ENCODE data around the gene KCNMA1. TPM values are rescaled to one million over a fixed set of nuclear protein-coding genes. Genes with fewer than 3 reads are reported as not detected.

Gene KCNMA1
- total and polyA plus RNA-seq, 2 donors (not counting 1 experiment from before 2014, with no cell fraction given): 0.82 to 3.1 TPM

- ATAC-seq (ENCODE audit: low read depth): no peak
- CTCF ChIA-PET: interaction anchor here (1.8 kb wide), 1 partner anchor 10 kb away, joined by 4 read pairs; no protein-coding TSS in a partner anchor
These were observed 678.5 kb downstream of the KCNMA1 start for GRCh38 chr10:76959111-76959510.

DNA sequence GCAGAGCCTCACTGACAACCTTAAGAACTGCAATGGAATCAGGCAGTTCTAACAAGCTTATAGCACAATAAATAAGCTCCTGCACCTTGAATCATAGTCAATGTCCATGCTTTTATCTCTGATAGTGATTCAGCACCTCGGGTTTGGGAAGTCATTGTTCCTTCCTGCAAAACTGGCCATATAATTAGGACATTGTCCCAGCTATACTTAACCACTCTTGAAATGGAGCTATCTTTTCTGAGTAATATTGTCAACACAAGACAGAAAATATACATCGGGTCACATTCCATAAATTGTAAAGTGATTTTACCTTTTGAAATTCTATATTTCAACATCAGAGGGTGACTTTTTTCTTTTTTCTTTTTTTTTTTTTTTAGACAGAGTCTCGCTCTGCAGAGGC lies 682.8 kb downstream of the KCNMA1 start:
- H3K79me2 ChIP-seq (ENCODE audit: control insufficient read depth, insufficient read depth, low read length): no peaks in the 10 kb centered on the region
- H3K4me1 ChIP-seq (ENCODE audit: control insufficient read depth in 2 of 2, insufficient read depth in 2 of 2, low read length in 2 of 2): no peaks in the 10 kb centered on the region
- H3K9me3 ChIP-seq (ENCODE audit: control extremely low read depth in 1 of 3, control insufficient read depth in 2 of 3, insufficient read depth in 1 of 3, low read length in 2 of 3): peaks cover 0 to 4% (median 0%) of the 10 kb centered on the region in 3 donors
- ATAC-seq (ENCODE audit: low read depth) (no peak), DNase-seq (no peak)
- no peak overlapping the region for H3K27ac ChIP-seq (ENCODE audit: low read length in 2 of 2)
- Mint-ChIP-seq H3K9me3 (ENCODE audit: insufficient read depth) (no peaks in the 10 kb centered on the region), H3K27me3 (no peaks in the 10 kb centered on the region), H3K4me3 (no peak overlapping the region), H3K27ac (no peak overlapping the region), H3K4me1 (no peaks in the 10 kb centered on the region)
- intact Hi-C loops (cut with micrococcal nuclease): no loop called here
- no peak for TF ChIP-seq EZH2 (IDR thresholded peaks at IDR 0.05; ENCODE audit: borderline replicate concordance, insufficient read depth, low read depth, low read length, poor library complexity, severe bottlenecking)
- TF ChIP-seq CTCF (IDR thresholded peaks at IDR 0.05): no peak
- H4K20me1 ChIP-seq (ENCODE audit: control insufficient read depth, insufficient read depth, low read length, poor library complexity, severe bottlenecking): no peaks in the 10 kb centered on the region
- 60% methylated on average over 1 of the region's 3 CpGs for WGBS (ENCODE audit: insufficient coverage)
- CTCF ChIA-PET: interaction anchor here (0.7 kb wide), 1 partner anchor 1853 kb away, joined by 3 read pairs; no protein-coding TSS in a partner anchor
- POLR2A ChIA-PET: no interaction called here
- H3K36me3 ChIP-seq (replicated peaks in 1 of 2; ENCODE audit: control extremely low read depth in 1 of 2, control insufficient read depth in 1 of 2, extremely low read depth in 1 of 2, insufficient read depth in 2 of 2, low read length in 1 of 2): no peaks in the 10 kb centered on the region
- H3K9ac ChIP-seq (ENCODE audit: low read length): no peak overlapping the region
- no peaks in the 10 kb centered on the region for H3K27me3 ChIP-seq (replicated peaks in 1 of 4; ENCODE audit: control extremely low read depth in 1 of 4, control insufficient read depth in 3 of 4, insufficient read depth in 4 of 4, low read length in 3 of 4)
- H3K4me2 ChIP-seq (replicated peaks; ENCODE audit: low read depth, low read length, poor library complexity, severe bottlenecking): no peak overlapping the region
- no peak overlapping the region for H3K4me3 ChIP-seq (ENCODE audit: control extremely low read depth in 1 of 5, extremely low read depth in 1 of 5, insufficient read depth in 1 of 5, low read depth in 2 of 5, low read length in 4 of 5)
- H2AFZ ChIP-seq (ENCODE audit: insufficient read depth, low read depth, low read length, poor library complexity, severe bottlenecking): no peak overlapping the region

More at GRCh38 chr10:76959111-76959510, 678.5 kb downstream of the KCNMA1 start:
- 88% methylated on average over 1 of the region's 2 CpGs for WGBS (ENCODE audit: insufficient coverage)
- POLR2A ChIA-PET: no interaction called here
- H2AFZ ChIP-seq (ENCODE audit: insufficient read depth, low read depth, low read length, poor library complexity, severe bottlenecking): no peak overlapping the region
- H3K79me2 ChIP-seq (ENCODE audit: control insufficient read depth, insufficient read depth, low read length): no peaks in the 10 kb centered on the region
- Mint-ChIP-seq H3K4me3 (no peak overlapping the region), H3K9me3 (ENCODE audit: insufficient read depth) (no peaks in the 10 kb centered on the region), H3K4me1 (no peaks in the 10 kb centered on the region), H3K27ac (no peak overlapping the region), H3K27me3 (peaks cover 3% of the 10 kb centered on the region)
- no peak for TF ChIP-seq EZH2 (IDR thresholded peaks at IDR 0.05; ENCODE audit: borderline replicate concordance, insufficient read depth, low read depth, low read length, poor library complexity, severe bottlenecking)
- TF ChIP-seq CTCF (IDR thresholded peaks at IDR 0.05): no peak
- H4K20me1 ChIP-seq (ENCODE audit: control insufficient read depth, insufficient read depth, low read length, poor library complexity, severe bottlenecking): no peaks in the 10 kb centered on the region
- H3K27ac ChIP-seq (ENCODE audit: low read length in 2 of 2): no peak overlapping the region
- H3K4me2 ChIP-seq (replicated peaks; ENCODE audit: low read depth, low read length, poor library complexity, severe bottlenecking): no peak overlapping the region
- H3K4me3 ChIP-seq (ENCODE audit: control extremely low read depth in 1 of 5, extremely low read depth in 1 of 5, insufficient read depth in 1 of 5, low read depth in 2 of 5, low read length in 4 of 5): no peak overlapping the region
- no peaks in the 10 kb centered on the region for H3K27me3 ChIP-seq (replicated peaks in 1 of 4; ENCODE audit: control extremely low read depth in 1 of 4, control insufficient read depth in 3 of 4, insufficient read depth in 4 of 4, low read length in 3 of 4)
- no peak overlapping the region for H3K9ac ChIP-seq (ENCODE audit: low read length)
- H3K4me1 ChIP-seq (ENCODE audit: control insufficient read depth in 2 of 2, insufficient read depth in 2 of 2, low read length in 2 of 2): no peaks in the 10 kb centered on the region
- DNase-seq: no peak
- peaks cover 0 to 4% (median 0%) of the 10 kb centered on the region in 3 donors for H3K9me3 ChIP-seq (ENCODE audit: control extremely low read depth in 1 of 3, control insufficient read depth in 2 of 3, insufficient read depth in 1 of 3, low read length in 2 of 3)
- intact Hi-C loops (cut with micrococcal nuclease): no loop called here
- no peaks in the 10 kb centered on the region for H3K36me3 ChIP-seq (replicated peaks in 1 of 2; ENCODE audit: control extremely low read depth in 1 of 2, control insufficient read depth in 1 of 2, extremely low read depth in 1 of 2, insufficient read depth in 2 of 2, low read length in 1 of 2)

All from B cell (primary cell).